GM19351 (cell line): ENCODE data around the gene GREB1L.
"Not testable (repeated sequence)": the region's sequence is repeated elsewhere in the genome, so short reads cannot be mapped to it uniquely, and the experiment has no call there.

Experiments
- ATAC-seq: cut with Tn5 transposase; IDR thresholded peaks from one replicate; pipeline ENCODE4 v1.9.1; 2021; ENCODE audit warnings: mild to moderate bottlenecking, moderate library complexity; ENCODE audit not compliant: unreplicated experiment

The GREB1L gene

DNA sequence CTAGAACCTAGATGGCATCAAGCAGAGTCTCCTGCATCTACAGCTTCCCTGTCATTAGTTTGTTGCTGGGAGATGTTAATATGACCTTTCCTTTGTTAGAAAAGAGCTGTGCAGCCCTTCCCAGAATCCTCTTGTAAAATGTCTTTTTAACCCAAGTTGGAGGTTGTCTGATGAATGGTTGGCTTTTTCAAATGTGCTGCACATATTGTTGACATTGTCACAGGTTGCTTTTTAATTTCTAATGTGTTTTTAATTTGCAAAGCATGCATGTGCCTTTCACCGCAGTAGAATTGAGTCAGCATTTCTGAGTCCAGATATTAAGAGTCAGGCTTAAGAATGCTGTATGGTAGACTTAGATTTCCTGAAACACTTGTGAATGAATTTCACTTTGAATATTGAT is 120.8 kb downstream of the GREB1L start:
- ATAC-seq: no peak

DNA sequence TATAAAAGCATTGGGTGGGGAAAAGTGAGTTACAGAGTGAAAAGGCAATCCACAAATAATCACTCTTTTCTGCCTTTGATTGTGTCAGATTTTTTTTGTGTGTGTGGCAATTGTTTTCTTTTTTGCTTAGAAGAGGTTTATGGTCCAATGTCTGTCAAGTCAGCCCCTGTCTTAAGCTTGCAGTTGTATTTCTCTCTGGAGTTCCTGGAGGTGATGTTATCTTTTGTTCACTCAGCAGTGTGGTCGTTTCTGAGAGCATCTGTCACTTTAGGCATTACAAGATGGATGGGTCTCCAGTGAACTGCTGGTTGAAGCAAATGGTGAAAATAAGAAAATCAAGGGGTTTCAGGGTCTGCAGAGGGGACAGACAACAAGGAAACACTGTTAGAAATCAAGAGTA is 121.3 kb downstream of the GREB1L start:
- ATAC-seq: no peak

DNA sequence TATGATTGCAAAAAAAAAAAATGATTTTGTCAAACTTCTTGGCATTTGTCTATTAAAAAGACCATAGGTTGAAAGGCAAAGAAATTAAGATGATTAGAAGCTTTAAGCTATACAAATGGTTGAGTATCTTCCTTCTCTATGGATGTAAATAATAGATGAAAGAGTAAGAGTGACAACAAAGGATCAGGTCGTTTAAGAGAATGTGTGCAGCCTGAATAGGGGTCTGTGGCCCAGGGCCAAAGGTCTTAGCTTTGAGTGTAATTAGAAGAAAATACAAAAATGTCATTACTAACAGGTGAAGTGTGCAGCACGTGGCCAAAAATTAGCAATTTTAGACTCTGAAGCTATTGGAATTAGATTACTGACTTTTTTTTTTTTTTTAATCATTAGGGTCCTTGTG is 122.4 kb downstream of the GREB1L start:
- ATAC-seq: no peak

DNA sequence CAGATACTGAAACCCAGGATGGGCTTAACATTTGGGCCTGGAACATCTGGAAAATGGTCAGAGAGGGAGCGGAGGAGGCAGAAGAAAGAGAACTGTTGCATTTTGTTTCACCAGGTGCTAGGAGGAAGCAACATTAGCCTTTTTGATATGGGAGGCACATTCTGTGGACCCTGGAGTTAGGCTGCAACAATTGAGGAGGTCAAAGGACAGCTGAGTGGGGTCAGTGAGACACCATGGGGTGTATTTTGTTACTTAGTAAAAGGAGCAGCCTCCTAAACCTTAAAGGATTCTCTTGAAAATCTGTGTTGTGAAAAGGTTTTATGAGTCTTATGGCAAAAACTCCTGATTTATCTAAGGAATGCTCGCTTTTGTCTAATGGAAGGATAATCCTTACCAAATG is 124.9 kb downstream of the GREB1L start:
- ATAC-seq: no peak

DNA sequence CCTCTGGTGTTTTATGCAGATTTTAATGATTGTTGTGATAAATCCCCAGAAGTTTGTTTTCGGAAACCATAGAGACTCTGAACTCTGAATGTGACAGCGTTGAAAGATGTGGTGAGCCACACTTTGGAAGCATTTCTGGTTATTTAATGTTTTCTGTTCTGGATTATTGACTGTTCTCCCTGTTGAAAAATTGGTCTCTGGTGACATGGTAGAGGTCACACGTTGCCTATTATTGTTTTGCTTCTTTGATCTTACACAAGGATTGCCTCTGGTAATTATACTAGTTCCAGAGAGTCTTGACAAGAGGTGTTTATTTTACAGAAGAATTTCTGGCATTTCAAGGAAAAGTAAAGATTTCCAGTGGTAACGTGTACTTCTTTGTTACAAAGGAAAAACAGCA is 127.1 kb downstream of the GREB1L start:
- ATAC-seq: no peak

DNA sequence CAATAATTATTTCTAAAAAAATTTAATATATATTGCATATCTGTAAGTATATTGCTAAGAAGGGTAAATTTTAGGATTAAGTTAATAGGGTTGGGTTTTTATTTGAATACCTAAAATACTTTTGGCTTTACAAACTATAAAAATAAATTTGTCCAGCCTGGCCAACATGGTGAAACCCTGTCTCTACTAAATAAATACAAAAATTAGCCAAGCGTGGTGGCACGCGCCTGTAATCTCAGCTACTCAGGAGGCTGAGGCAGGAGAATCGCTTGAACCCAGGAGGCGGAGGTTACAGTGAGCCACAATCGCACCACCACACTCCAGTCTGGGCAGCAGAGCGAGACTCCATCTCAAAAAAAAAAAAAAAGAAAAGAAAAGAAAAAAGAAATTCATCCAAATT is 127.6 kb downstream of the GREB1L start:
- not testable (repeated sequence) for ATAC-seq

DNA sequence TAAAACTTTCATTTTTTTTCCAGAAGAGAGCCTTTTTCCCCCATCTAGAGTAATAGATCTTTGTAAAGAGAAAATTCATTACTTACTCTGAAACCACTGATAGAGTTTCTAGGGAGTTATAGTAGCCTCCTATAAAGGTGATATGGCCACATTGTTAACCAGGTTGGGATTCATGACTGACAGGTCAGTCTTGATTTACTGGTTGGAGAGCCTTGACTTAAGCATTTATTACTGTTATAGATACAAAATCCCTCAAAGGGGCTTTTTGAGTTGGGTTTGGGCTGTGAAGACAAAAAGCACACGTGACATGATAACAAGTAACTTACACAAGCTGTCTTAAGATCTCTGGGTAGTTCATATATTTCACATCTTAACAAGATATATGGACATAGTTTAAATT is 141.0 kb downstream of the GREB1L start:
- ATAC-seq: no peak

DNA sequence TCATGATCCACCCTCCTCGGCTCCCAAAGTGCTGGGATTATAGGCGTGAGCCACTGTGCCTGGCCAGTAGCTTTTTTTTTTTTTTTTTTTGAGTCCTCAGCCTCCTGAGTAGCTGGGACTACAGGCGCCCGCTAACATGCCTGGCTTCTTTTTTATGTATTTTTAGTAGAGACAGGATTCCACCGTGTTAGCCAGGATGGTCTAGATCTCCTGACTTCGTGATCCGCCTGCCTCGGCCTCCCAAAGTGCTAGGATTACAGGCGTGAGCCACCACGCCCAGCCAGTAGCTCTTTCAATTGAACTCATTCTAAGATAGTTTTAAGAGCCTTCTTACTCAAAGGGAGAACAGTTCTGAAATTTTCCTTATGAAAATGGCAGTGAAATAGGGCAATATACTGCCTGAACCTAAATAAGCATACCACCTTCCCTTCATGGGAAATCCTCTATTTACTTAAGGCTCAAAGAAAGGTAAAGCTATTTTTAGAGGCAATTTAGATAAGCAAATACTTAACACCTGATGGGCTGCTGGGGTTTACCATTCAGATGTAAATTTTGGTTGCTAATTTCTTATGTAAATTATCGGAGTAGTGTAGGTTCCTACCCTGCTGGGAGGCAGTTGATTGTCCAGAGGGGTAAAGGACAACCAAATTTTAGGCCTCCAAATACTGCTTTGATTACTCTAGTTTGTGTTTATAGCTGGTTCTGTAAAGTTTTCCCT is 144.7 kb downstream of the GREB1L start:
- no peak for ATAC-seq

DNA sequence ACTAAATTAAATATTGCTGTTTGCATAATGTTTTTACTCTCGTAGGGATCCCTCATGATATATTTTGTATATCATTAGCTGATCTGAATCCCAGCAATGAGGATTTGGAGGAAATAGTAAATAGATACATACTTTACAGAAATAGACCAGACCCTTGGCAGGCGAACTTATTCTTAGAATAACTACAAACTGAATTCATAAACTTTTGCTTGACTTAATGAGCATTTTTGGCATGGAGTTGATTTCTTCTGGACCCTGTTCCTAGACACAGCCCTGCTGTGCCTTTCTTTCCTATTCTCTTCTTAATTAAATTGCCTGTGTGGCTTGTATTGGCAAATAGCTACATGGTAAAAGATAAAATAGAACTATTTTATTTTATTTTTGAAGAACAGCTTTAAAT is 145.9 kb downstream of the GREB1L start:
- no peak for ATAC-seq

DNA sequence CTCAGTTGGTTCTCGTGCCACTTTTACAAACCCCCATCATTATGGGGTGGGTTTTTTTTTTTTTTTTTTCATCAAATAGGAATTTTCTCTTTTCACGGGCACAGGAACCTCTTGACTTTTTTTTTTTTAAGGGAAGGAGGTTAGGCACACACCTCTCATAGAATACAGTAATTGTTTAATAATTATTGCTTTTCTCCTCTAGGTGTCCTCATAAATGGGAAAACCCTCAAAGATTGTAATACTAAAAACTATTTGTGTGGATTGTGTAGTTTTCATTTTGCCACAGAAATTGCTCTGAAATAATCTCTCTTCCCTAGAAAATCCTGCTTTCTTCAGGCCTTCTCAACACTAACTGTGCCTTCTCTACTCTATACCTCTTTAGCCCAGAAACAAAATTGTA is 147.3 kb downstream of the GREB1L start:
- no peak for ATAC-seq

DNA sequence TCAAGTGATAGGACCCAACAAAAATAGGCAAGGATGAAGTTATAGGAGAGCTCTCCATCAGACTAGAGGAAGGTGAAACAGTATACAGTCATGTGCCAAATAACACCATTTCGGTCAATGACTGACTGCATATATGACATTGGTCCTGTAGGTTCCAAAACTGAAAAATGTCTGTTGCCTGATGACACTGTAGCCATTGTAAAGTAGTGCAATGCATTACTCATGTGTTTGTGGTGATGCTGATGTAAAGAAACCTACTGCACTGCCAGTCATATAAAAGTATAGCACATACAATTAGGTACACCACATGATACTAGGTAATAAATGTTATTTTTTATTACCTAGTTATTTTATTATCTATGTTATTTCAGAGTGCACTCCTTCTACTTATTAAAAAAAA is 147.9 kb downstream of the GREB1L start:
- no peak for ATAC-seq

DNA sequence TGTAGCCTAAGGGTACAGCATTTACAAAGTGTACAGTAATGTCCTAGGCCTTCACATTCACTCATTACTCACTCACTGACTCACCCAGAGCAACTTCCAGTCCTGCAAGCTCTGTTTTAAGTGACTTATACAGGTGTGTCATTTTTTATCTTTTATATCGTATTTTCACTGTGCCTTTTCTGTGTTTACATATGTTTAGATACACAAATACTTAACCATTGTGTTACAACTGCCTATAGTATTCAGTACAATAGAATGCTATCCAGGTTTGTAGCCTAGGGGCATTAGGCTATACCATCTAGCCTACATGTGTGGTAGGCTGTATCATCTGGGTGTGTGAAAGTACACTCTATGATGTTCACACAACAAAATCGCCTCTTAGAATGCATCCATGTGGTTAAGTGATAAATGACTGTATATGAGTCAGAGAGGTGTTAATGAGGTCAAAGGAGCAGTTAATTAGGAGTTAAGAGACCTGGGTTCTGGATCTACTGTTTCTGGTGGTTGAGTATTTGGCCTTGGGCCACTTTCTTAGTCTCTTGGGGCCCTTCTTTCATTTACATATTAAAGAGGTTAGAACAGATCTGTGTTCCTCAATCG is 149.1 kb downstream of the GREB1L start:
- no peak for ATAC-seq

DNA sequence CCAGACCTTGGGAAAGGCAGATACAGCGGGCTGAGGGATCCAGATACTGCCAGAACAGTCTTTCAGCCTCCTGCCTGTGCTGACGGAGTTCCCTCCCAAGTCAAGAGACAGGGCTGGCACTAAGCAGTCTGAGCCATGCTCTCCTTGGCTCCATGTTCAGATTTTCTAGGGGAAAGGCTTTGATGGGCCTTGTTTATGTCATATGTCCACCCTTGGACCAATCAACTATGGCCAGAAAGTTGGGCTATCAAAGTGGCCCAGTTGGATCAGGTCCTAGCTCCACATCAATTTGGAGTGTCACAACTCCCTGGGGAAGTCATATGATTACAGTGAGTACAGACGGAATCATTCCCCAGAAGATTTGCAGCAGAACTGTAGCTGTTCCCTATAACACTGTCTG is 152.0 kb downstream of the GREB1L start:
- no peak for ATAC-seq

DNA sequence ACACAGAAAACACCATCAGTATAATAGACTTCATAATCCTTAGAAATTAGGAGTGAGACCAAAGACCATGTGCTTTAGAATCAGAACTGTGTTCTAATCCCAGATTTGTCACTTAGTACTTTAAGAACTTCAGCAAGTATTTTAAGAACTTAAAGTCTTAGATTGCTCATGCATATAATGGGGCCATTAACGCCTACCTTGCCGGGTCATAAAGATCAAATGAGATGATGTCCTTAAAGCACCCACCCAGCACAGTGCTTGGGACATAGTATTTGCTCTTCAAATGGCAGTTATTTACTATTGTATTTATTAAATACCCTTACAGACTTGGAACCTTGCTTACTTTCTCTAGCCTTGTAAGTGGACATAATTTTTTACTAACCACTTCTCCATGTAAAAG is 156.1 kb downstream of the GREB1L start:
- ATAC-seq: no peak

DNA sequence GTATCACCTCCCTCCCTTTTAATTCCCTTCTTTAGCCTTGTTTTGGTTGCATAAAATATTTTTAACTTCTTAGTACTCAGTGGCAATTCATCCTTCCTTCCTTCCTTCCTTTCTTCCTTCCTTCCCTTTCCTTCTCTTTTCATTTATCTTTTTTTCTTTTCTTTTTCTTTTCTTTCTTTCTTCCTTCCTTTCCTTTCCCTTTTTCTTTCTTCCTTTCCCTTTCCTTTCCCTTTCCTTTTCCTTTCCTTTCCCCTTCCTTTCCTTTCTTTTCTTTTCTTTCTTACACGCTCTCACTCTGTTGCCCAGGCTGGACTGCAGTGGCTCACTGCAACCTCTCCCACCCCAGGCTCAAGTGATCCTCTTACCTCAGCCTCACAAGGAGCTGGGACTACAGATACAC is 160.2 kb downstream of the GREB1L start:
- no peak for ATAC-seq

DNA sequence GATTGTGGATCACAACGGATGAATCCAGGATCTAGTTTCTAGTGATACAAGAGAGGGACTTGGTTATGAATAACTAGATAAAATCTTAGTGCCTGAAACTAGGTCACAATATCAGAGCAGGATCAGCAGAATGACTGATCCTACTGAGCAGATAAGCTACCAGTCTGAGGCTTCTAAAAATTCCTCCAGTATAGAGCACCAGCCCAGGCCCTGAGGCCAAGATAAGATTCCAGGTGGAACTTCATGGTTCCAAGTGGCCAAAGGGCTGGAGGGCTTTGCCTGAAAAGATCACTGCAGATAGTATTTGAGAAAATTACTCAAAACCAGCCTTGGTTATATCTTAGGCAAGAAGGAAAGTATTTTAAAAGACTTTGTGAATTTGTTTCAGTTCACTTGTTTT is 162.4 kb downstream of the GREB1L start:
- no peak for ATAC-seq

DNA sequence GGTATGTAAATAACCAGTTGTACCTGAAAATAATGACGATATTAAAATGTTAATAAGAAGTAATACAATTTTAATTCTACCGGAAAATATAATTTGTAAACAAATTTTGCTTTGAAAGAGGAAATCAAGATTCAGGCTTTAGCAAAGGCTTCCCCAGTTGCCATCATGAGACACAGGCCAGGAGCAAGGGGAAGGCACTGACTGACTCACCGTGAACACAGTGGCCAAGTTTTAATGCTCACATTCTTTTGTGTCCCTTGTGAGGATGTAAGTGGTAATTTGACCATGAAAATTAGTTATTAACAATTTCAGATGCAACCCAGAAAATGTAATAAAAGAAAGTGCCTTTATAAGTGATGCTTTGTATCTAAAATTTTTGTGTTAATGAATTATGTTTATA is 164.1 kb downstream of the GREB1L start:
- ATAC-seq: no peak

DNA sequence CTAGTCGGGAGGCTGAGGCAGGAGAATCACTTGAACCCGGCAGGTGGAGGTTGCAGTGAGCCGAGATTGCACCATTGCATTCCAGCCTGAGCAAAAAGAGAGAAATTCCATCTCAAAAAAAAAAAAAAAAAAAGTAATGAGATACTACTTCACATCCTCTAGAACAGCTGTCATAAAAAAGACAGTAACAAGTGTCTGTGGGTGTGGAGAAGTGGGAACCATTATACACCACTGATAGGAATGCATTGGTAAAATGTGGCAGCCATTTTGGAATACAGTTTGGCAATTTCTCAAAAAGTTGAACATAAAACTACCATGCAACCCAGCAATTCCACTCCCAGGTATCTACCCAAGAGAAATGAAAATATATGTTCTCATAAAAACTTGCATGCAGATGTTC is 166.6 kb downstream of the GREB1L start:
- no peak for ATAC-seq

DNA sequence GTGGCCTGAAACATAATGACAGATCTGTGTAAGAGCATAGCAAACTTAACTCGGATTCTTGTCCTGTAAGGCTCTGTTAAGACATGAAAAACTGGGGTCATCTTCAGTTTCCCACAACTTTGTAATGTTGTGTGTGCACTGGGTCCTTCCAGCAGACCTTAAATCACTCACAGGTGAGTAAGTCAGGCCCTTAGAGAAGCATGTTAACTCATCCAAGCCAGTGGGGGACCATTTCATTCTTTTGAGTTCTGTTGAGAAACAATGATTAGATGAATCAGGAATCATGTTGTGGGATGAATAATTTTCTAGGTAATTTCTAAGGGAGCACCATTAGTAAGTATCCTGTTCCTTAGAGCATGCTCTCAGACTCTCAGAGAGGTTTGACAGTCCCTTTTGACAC is 191.4 kb downstream of the GREB1L start:
- ATAC-seq: no peak

DNA sequence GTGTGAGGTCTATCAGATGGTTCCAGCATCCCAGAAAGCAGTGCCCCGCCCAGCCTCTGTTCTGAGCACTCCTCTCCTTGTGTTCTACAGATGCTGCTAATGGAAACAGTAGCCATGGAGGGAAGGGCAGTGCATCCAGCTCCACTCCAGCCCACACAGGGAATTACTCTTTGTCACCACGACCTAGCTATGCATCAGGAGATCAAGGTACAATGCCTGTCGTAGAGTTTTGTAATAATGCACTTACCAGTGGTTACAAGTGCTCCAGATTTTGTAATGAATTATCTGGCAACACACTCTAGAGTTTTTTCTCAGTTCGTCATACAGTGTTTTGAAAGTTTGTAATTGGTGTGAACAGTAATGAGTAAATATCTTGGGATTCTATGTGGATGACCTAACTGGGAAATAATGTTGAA is 197.4 kb downstream of the GREB1L start:
- no peak for ATAC-seq

DNA sequence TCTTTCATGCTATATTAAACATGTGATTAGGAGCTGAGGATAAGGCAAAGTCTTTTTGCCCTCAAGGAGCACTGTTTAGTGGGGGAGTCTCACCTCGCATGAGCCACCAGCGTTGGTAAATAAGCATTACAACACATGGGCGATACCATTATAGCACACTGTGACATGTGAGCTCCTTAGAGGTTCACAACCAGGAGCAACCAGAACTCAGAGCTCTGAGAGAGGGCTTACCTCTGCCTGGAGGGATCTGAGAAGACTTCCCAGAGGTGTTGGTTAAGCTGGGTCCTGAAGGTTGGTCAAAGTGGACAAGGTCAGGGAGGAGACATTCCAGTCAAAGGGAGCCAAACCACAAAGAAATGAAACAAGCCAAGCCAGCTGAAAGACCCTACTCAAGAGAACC is 199.6 kb downstream of the GREB1L start:
- ATAC-seq: no peak

DNA sequence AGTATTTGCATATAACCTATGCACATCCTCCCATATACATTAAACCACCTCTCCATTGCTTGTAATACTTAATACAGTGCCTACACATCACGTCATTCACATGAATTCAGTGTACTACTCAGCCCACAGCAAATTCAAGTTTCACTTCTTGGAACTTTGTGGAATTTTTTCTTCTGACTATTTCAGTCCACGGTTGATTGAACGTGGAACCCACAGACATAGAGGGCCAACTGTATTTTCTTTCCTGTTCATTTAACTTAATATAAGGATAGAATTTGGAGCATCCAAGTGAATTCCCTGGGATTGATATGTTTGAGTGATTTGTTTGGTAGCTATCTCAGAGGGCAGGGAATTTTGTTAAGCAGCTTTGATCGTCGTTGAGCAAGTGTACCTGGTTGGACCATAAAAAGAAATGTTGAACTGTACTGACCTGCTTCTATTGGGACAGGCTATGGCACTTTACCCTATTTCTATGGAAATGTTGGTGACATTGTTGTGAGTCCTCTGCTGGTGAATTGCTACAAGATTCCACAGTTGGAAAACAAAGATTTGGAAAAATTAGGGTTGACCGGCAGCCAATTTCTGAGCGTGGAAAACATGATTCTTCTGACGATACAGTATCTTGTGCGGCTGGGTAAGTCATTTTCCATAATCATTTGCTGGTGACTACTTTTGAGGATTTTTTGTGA is 201.9 kb downstream of the GREB1L start:
- no peak for ATAC-seq
